HG03039 (cell line): ENCODE measurements around the gene CHD5.

ENCODE experiments used
- ATAC-seq: cut with Tn5 transposase; IDR thresholded peaks from one replicate; pipeline ENCODE4 v1.9.1; 2021; ENCODE audit warnings: mild to moderate bottlenecking, moderate library complexity; ENCODE audit not compliant: unreplicated experiment

CHD5 gene

DNA sequence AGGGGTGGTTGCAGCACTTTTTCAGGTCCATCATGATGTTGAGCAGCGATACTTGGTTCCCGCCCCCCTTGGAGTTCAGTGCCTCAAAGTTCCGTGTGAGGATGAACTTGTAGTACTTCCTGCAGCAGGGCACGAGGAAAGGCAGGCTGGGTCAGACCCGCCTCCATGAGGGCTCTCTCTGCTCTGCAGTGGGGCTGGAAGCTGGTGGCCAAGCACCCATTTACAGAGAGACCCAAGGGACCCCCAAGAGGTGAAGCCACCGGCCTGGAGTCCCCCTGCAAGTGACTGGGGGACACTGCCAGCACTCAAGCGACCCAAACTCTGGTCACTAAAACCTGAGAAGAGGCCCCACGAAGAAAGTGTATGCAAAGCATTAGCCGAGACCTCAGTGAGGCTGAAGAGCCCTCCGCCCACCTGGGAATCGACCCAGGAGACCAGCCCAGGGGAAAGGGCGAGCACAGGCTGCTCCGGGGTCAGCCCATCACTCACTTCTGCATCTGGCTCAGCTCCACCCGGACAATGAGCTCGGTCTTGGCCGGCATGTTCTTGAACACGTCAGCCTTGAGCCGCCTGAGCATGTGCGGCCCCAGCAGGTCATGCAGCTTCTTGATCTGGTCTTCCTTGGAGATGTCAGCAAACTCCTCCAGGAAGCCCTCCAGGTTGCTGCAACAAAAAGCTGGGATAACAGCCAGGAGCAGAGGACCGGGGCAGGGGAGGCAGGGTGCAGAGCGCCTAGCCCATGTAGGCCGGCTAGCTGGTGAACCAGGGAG, 45.2 kb downstream of the CHD5 start:
- no peak for ATAC-seq

DNA sequence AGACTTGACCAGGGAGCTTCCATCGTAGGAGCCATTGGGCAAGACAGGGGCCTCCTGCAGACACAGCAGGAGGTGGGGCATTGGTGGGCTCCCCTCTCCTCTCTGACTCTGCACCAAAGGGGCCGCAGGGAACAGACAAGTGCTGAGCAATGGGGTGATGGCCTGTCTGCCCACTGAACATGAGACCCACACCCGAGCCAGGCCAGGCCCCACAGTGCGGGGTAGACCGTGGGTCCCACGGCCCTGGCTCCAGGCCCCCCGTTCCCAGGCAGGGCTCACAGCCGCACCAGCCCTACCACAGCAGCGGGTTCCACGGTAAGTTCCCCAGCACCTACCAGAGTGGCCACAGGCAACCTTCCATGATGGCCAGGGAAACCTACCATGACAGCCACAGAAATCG, 45.9 kb downstream of the CHD5 start:
- ATAC-seq: no peak

DNA sequence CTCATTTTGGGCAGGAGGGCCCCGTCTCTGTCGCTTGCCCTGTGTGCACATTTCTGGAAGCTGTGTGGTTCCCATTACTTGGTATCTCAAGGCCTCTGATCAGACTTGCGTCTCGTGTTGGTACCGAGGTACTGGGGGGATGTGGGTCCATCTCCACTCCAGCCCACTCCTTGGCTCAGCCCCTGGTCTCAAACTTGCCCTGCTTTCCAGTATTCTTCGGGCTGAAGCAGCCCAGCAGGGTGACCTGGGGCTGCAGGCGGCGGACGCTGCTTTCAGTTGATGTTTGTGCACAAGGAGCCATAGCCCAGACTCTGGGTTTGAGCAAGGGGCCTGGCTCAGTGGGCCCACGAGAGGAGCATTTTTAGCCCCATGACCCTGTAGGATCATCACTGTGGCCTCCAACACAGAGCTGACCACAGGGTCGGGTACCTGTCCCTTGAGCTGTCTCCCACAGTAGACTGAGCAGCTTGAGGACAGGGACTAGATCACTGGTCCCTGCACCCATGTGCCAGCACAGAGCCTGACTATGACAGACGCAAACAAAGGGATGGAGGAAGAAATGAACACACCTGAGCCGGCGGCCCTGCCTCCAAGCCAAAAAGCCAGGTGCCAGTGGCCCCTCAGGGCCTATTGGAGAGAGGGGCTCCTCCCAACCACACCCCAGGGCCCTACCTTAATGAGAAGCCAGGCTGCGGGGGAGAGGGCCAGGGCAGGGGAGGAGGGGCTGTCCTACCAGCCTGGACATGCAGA, 46.8 kb downstream of the CHD5 start:
- no peak for ATAC-seq

DNA sequence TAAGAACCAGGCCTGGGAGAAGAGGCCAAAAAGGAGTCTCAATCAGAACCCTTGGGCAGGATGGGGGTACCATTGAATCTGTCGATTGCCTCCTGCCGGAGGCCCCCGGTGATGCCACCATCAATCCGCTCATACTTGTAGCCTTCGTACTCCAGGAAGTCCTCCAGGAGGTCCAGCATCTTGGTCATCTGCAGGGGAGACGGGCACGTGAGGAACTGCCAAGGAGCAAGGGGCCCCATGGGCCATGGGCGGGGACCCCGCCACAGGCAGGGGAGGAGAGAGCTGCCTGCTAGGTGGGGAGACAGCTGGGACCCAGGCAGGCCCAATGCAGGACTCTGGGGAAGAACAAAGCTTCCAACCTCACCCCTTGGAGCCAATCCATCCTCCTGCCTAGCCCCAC, 48.6 kb downstream of the CHD5 start:
- no peak for ATAC-seq

DNA sequence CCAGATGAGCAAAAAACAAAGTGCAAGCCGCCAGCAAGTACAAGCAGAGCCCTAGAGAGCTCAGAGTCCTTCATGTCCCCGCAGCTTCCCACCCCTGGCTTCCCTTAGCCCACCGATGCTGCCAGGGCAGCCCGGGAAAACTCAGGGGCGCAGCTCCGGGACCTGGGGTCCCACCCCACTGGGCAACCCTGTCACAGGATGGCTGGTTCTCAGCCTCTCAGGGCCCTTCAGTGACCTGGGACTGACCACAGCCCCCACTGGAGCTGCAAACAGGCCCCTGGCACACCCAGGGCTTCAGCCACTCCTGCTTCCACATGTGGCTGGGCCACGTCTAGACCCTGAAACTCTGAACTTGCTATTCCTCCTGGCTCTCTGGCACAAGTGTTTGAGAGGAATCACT, 49.5 kb downstream of the CHD5 start:
- ATAC-seq: no peak

DNA sequence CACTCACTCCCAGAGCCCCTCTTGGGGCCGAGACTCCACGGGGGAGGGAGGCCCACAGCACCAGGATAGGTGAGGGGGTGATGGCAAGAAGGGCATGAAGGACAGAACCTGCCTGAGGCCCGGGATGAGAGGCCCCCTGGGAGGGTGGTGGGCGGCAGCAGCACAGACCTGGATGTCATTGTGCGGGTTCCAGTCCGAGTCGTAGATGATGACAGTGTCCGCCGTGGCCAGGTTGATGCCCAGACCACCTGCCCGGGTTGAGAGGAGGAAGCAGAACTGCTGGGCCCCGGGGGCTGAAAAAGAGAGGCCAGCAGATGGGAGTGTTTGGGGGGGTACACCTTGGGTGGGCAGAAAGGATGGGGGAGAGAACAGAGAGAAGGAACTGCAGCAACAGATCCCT, 50.1 kb downstream of the CHD5 start:
- ATAC-seq: no peak

DNA sequence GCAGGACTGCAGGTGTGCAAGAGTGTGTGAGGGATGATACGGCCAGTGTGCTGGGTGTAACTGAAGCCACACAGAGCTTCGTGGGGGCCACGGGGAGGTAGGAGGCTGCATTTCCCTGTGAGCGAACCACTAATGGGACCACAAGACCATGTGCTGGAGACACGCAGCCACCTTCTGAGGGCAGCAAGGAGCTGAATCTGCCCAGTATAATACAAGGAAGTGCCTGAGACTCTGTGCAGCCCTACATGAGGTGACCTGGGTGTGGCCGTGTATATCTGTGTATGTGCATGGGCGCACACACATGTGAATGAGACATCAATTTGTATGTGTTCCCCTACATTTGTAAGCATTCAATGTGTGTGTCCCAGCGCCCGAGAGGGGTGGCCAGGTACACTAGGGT, 50.8 kb downstream of the CHD5 start:
- no peak for ATAC-seq

DNA sequence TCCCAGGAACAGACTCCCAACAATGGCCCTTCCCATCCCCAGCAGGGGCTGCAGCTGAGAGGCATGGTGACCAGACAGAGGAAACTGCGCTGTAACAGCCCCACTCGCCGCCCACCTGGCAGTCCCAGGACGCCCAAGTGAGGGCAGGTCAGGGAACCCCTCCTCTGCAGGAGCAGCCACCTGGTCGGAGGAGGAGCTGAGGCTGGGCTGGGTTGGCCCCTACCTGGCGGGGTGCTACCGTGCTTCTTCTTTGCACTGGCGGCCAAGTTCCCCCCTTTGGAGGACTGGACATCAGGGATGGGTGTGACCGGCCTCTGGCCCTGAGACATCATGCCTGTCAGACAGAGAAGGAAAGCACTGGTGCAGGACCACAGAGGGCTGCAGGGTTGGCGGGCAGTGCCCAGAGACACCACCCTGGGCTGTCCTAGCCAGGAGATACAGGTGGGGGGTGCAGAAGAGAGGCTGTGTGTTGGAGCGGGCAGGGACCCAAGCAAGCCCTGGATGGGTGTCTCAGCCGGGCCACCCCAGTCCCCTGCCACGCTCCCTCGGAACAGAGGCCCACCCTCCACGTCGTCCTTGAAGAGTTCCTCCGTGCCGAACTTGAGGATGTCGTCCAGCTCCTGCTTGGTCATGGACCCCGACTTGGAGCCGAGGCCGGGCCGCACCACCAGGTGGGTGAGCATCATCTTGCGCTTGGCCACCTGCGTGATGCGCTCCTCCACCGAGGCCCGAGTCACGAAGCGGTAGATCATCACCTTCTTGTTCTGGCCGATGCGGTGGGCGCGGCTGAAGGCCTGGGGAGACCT, 51.6 kb downstream of the CHD5 start:
- no peak for ATAC-seq

DNA sequence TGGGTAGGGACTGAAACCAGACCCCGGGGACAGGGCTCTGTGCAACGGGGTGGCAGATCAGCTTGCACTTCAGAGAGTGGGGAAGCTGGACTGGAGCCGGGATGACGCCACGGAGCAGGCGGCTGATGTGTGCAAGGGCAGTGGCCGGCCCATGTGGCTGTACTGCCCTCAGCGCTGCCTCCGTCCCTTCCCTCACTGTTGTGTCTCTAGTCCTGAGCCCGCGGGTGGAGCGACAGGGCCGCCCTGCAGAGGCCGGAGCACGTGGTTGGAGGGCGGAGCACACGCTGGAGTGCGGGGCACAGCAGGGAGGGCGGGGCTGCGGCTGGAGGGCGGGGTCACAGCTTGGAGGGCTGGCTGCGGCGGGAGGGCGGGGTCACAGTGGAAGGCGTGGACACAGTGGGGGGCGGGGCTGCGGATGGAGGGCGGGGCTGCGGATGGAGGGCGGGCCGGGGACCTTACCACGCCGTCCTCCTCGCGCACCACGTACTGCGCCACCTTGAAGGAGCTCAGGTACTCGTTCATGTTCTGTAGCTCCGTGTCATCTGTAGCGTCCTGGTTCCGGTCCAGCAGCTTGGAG, 52.4 kb downstream of the CHD5 start:
- no peak for ATAC-seq

DNA sequence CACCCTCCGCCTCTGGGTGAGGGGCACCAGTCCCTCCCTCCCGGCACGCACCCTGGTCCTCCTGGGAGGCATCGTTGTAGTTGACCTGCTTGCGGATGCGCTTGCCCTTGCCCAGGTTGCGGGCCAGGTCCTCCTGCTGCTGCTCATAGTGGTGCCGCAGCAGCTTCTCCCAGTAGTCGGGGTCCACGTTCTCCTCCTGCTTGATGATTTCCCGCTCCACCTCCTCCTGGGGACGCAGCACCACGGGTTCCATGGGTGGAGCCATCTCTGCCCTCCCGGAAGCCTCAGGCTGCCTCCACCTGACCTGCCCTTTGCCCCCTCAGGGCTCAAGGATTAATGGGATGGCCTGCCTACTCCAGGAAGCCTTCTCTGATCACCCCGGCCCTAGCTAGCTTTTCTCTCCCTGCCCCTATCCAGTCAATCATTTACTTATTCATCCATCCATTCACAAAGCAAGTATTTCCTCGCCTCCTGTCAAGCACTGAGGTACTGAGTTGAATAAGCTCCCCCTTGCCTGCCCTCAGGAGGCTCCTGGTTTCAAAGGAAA, 53.5 kb downstream of the CHD5 start:
- no peak for ATAC-seq

DNA sequence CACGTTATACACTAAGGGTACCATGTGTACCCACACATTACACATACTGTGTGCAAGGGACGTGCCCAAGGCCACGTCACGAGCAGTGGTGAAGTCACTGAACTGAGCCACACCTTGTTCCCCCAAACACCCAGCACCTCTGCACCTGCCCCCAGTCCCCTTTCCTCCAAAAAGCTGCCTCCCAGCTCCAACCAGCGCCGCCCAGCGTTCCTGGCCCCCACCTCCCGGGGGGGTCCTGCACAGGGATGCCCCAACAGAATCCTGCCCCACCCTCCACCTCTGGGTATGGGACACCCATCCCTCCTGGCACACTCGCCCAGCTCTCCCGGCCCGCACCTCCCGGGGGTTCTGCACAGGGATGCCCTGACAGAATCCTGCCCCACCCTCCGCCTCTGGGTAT, 54.1 kb downstream of the CHD5 start:
- ATAC-seq: no peak

DNA sequence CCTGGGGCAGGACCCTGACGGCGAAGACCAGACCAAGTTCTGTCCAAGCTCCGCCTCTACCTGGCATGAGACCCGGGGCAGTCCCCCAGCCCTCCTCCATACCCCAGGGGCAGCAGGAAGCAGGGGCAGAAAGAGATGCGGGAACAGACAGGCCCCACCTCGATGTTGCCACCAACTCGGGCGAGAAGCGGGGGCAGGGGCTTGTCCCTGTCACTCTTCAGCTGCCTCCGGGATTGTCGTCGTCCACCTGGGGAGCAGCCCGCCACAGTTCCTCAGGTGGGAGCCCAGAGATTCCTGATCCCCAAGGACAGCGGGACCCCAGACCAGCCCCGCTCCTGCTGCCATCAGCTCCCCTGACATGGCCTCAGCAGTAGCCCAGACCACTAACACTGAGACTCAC, 54.8 kb downstream of the CHD5 start:
- ATAC-seq: no peak

DNA sequence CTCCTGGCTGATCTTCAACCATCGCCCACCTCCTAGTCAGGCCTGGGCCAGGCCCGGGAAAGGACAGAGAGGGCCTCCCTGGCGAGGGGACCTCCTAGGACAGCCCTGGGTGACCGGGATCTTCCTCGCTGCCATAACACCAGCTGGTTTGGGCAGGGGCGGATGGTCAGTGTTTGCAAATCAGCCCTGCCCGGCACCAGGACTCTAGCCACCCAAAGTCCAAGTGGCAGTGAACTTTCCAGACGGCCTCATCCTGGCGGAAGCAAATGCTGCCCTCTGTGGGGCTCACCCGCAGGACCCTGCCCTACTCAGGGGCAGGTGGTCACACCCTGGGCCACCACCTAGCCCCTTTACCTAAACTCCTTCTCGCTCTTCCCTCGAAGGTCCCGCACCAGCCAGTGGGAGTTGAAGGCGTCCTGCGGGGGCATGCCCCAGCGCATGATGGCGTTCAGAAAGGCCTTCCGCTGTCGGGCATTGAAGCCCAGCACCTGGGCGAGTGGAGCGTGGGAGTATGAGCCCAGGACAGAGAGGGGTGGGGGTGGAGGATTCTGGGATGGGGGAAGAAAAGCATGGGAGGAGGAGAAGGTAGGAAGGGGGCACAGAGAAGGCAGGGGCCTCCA, 55.3 kb downstream of the CHD5 start:
- no peak for ATAC-seq

DNA sequence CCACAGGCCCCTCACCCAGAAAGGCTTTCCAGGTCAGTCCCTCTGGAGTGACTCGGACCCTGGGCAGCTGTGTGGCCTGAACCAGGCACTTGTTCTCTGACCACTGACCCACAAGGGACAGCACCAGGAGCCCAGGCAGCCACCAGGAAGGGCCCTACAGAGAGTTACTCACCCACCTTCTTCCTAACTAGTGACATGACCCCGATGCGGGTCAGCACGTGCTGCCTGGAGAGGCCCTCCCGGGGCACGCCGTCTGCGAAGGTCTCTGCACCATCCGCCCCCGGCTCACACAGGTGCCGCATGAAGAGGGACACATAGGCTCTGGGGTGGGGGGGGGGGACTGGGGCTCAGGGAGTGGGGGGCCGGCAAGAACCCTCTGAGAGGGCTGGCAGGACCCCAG, 55.8 kb downstream of the CHD5 start:
- ATAC-seq: no peak

DNA sequence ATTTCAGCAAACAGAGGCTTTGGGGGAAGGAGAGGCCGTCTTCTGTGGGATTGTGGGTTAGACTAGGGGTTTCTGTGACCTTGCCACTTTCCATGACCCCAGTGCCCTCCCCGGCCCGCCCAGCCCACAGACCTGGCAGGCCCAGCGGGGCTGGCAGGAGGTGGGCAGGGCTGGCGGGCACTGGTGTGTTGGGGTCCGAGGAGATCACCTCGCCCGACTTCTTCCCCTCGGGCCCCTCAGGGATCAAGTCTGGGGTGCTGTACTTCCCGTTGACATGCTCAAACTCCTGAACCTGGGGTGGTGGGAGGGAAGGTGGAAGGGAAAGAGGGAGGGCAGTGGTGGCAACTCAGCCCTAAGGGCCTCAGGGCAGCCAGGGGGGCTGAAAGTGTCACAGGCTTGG, 56.3 kb downstream of the CHD5 start:
- ATAC-seq: no peak

DNA sequence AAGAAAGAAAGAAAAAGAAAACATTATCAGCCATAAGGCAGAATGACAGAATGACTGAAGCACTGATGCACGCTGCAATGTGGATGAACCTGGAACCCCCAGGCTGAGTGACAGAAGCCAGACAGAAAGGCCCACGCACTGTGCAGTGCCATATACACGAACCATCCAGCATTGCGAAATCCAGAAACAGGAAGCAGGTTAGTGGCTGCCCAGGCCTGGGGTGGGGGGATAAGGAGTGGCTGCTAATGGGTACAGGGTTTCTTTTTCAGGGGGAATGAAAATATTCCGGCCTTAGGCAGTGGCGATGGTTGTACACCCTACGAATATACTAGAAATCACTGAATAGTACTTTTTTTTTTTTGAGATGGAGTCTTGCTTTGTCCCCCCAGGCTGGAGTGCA, 57.0 kb downstream of the CHD5 start:
- ATAC-seq: no peak

DNA sequence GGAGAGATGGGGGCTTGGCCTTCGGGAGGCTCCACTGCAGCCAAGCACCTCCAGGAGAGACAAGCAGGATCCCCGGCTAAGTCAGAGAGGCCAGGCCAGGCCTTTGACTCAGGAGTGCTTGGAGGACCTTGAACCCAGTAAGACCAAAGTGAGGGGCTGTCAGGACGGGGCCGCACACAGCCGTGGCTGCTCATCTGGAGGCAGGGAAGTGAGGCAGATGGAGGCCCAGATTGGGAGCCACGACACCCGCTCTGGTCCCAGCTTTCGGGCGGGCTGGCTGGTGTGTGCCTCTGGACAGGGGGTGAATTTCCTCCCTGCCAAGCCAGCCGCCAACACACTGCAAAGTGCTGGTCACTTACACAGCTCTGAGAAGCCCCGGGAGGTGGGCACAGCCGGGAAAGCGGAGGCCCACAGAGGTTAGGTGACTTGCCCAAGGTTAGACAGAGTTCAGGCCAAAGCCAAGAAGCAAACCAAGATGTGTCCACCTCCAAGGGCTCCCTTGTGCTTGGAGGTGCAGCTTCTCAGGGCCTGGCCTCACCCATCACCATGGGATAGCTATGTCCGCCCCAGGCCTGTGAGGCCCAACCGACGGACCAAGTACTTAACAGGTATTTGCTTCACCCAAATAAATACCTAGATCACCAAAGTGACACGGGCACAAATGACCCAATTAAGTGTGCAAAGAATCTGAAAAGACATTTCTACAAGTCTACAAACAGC, 58.3 kb downstream of the CHD5 start:
- no peak for ATAC-seq

DNA sequence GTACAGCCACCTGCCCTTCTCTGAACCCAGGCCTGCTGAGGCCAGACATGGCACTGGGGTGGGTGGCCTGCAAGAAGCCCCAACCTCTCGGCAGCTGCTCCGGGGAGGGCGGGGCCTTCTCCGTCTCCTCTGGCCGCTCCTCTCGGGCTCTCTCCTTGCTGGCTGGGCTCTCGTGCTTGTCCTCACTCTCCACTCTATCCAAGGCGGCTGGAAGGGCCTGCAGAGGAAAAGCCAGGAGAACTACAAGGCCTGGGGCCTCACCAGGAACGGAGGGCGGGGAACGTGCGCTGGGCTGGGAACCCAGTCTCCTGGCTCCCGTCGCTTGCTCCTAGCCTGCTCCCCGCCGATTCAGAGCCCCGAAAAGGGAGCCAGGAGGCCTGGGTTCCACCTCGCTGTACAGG, 59.1 kb downstream of the CHD5 start:
- ATAC-seq: no peak

DNA sequence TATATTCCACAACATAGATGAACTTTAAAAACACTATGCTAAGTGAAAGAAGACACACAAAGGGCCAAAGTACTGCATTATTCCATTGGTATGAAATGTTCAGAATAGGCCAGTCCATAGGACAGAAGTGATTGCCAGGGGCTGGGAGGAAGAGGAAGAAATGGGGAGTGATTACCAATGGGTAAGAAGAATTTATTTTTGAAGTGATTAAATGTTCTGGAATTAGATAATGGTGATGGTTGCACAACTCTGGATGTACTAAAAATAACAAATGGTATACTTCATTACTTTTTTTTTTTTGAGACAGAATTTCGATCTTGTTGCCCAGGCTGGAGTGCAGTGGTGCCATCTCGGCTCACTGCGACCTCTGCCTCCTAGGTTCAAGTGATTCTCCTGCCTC, 61.7 kb downstream of the CHD5 start:
- ATAC-seq: no peak

DNA sequence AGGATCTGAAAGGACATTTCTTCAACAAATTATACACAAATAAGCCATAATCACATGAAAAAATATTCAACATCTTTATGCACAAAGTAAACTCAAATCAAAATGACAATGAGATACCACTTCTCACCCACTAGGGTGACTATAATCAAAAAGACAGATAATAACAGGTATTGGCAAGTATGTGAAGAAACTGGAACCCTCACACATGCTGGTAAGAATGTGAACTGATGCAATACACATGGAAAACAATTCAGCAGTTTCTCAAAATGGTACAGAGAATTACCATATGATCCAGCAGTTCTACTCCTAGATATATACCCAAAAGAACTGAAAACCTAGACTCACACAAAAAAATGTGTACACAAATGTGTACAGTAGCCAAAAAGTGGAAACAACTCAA, 62.5 kb downstream of the CHD5 start:
- no peak for ATAC-seq
